IMR-90 (cell line): ENCODE data around the gene IQCE.

ENCODE experiments used
- BHLHE40 ChIP-seq: fragments of 150-350 bp; IDR thresholded peaks from 2 replicates; pipeline ENCODE4 v1.6.1; 2016; ENCODE audit warnings: mild to moderate bottlenecking, low read depth, low read length
- CTCF ChIP-seq: conservative IDR thresholded peaks from 2 replicates; pipeline ENCODE4 v1.5.1; 2012; ENCODE audit warnings: mild to moderate bottlenecking, low read depth, low read length, improper control_type of control experiment
- ELK1 ChIP-seq: fragments of 150-350 bp; IDR thresholded peaks from 2 replicates; pipeline ENCODE4 v1.6.1; 2016; ENCODE audit warnings: low read depth, mild to moderate bottlenecking, low read length, moderate library complexity, borderline replicate concordance
- MXI1 ChIP-seq: IDR thresholded peaks from 2 replicates; pipeline ENCODE4 v1.6.1; 2012; ENCODE audit warnings: low read depth, mild to moderate bottlenecking, low read length, moderate library complexity, borderline replicate concordance
- POLR2A ChIP-seq: IDR thresholded peaks from 2 replicates; pipeline ENCODE4 v1.6.1; 2012; ENCODE audit warnings: mild to moderate bottlenecking, low read depth, low read length
- RFX5 ChIP-seq: IDR thresholded peaks from 2 replicates; pipeline ENCODE4 v1.8.0; 2012; ENCODE audit warnings: low read depth, mild to moderate bottlenecking, low read length, moderate library complexity
- SMC3 ChIP-seq: fragments of 150-350 bp; IDR thresholded peaks from 2 replicates; pipeline ENCODE4 v1.6.1; 2016; ENCODE audit warnings: low read depth, mild to moderate bottlenecking, antibody characterized with exemption, low read length, moderate library complexity
- USF2 ChIP-seq: fragments of 150-350 bp; IDR thresholded peaks from 2 replicates; pipeline ENCODE4 v1.6.1; 2017; ENCODE audit warnings: mild to moderate bottlenecking, antibody characterized with exemption, low read length, low read depth

- TF ChIP-seq CTCF (no peak), POLR2A (no peak), RFX5 (no peak), SMC3 (no peak), BHLHE40 (no peak), USF2 (no peak), MXI1 (no peak), ELK1 (no peak)
These were observed 88.9 kb downstream of the IQCE start for GRCh38 chr7:2647594-2648172.
